Uterus (tissue), 2 donors: ENCODE data around the gene KRT1.

Experiments used
- POLR2A ChIP-seq, 2 donors: fragments of 450-650 bp; IDR thresholded peaks; one replicate each; pipeline ENCODE4 v1.6.1; 2016; ENCODE audit warnings: antibody characterized with exemption in 2 of 2, mild to moderate bottlenecking in 1 of 2, moderate library complexity in 1 of 2
- TF ChIP-seq, protein P1 (sequence below), 4 experiments: fragments of 200-600 bp in 2 of 4; fragments of 450-650 bp in 2 of 4; sonication (generic) in 2 of 4; IDR thresholded peaks; one replicate each; pipeline ENCODE4 v1.5.1; 2016 to 2019; ENCODE audit warnings: antibody characterized with exemption in 4 of 4, mild to moderate bottlenecking in 2 of 4, moderate library complexity in 1 of 4

DNA sequence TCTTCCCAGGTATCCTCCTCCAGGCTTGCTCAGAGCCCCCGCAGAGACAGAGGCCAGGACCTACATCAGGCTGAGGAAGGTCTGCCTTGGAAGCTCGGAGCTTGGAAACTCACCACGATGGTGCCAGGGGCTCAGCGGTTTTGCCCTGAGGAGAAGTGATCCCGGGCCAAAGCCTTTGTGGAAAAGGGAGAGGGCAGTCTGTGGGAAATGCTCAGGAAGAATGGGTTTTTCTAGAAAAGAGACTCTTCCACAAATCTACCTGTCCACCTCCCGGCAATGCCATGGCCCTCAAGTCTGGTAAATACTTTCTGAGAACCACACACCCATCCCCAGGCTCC, 36.2 kb downstream of the KRT1 start:
- TF ChIP-seq, protein P1, sequence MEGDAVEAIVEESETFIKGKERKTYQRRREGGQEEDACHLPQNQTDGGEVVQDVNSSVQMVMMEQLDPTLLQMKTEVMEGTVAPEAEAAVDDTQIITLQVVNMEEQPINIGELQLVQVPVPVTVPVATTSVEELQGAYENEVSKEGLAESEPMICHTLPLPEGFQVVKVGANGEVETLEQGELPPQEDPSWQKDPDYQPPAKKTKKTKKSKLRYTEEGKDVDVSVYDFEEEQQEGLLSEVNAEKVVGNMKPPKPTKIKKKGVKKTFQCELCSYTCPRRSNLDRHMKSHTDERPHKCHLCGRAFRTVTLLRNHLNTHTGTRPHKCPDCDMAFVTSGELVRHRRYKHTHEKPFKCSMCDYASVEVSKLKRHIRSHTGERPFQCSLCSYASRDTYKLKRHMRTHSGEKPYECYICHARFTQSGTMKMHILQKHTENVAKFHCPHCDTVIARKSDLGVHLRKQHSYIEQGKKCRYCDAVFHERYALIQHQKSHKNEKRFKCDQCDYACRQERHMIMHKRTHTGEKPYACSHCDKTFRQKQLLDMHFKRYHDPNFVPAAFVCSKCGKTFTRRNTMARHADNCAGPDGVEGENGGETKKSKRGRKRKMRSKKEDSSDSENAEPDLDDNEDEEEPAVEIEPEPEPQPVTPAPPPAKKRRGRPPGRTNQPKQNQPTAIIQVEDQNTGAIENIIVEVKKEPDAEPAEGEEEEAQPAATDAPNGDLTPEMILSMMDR (IDR thresholded peaks at IDR 0.05): no peak
- TF ChIP-seq POLR2A (IDR thresholded peaks at IDR 0.05): no peak
